GM19328 (cell line): ENCODE measurements around the gene C2orf49.
"Not testable (repeated sequence)": the region's sequence is repeated elsewhere in the genome, so short reads cannot be mapped to it uniquely, and the experiment has no call there.

Experiments
- ATAC-seq: cut with Tn5 transposase; IDR thresholded peaks from one replicate; pipeline ENCODE4 v1.9.1; 2021; ENCODE audit warnings: mild to moderate bottlenecking, moderate library complexity; ENCODE audit not compliant: unreplicated experiment

Gene C2orf49

GRCh38 chr2:105320651-105321215 lies 16.6 kb upstream of the C2orf49 start:
- ATAC-seq, result no peak

- ATAC-seq, result no peak
Measured at GRCh38 chr2:105321875-105322646, 15.3 kb upstream of the C2orf49 start.

- ATAC-seq, result no peak
Measured at GRCh38 chr2:105323111-105323510, 14.2 kb upstream of the C2orf49 start.

GRCh38 chr2:105324101-105324500 lies 13.2 kb upstream of the C2orf49 start:
- ATAC-seq, result no peak

- ATAC-seq, result no peak
Measured at GRCh38 chr2:105324732-105325131, 12.6 kb upstream of the C2orf49 start.

GRCh38 chr2:105325389-105325963 lies 11.9 kb upstream of the C2orf49 start:
- ATAC-seq, result no peak

GRCh38 chr2:105327271-105327670 lies 10.1 kb upstream of the C2orf49 start:
- ATAC-seq, result not testable (repeated sequence)

- no peak for ATAC-seq
Measured at GRCh38 chr2:105327690-105328089, 9.7 kb upstream of the C2orf49 start.

- no peak for ATAC-seq
Measured at GRCh38 chr2:105328281-105329196, 8.8 kb upstream of the C2orf49 start.

- ATAC-seq, result peak; percentile 11
Measured at GRCh38 chr2:105329197-105329554, 8.2 kb upstream of the C2orf49 start.

GRCh38 chr2:105329561-105330495 lies 7.5 kb upstream of the C2orf49 start, which contains the start of gene TGFBRAP1:
TSS of gene TGFBRAP1 (minus strand) at chr2:105329735. CDS start at chr2:105308301, 21,434 bp downstream.
- ATAC-seq, result peak; percentile 82

GRCh38 chr2:105330681-105331375 lies 6.5 kb upstream of the C2orf49 start:
- ATAC-seq, result no peak

GRCh38 chr2:105334211-105334610 lies 3.1 kb upstream of the C2orf49 start:
- no peak for ATAC-seq

GRCh38 chr2:105335469-105335868 lies 1.9 kb upstream of the C2orf49 start:
- ATAC-seq, result no peak

GRCh38 chr2:105336786-105337121 lies 586 bp upstream of the C2orf49 start:
- no peak for ATAC-seq

- ATAC-seq, result peak; percentile 12
Measured at GRCh38 chr2:105338020-105338385, 663 bp downstream of the C2orf49 start.

- ATAC-seq, result no peak
Measured at GRCh38 chr2:105339414-105339813, 2.1 kb downstream of the C2orf49 start.

- ATAC-seq, result no peak
Measured at GRCh38 chr2:105344704-105345345, 7.5 kb downstream of the C2orf49 start.

- no peak for ATAC-seq
Measured at GRCh38 chr2:105357122-105357521, 19.8 kb downstream of the C2orf49 start.
